ENCODE results near the gene DUSP2.

Gene DUSP2

DNA sequence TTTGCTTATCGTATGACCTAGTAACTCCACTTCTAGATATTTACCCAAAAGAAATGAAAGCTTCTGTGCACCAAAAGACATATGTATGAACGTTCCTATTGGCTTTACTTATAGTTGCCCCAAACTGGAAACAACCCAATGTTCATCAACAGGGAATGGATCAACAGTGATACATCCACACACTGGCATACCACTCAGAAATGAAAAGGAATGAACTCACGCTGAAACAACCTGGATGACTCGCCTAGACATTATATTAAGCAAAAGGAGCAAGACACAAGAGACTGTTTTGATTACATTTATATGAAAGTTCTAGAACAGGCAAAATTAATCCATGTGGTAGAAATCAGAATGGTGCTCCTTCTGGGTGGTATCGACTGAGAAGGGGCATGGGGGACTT is 47.8 kb downstream of the DUSP2 start:
- no peaks in the 10 kb centered on the region for H3K9me3 ChIP-seq (ENCODE audit: control insufficient read depth, low read length)
- H3K27me3 ChIP-seq (ENCODE audit: control insufficient read depth, insufficient read depth, low read length), result no peaks in the 10 kb centered on the region
- no peak overlapping the region for H3K4me3 ChIP-seq (ENCODE audit: low read length)
- no peak overlapping the region for H3K9ac ChIP-seq (ENCODE audit: low read length)
- peaks cover 10% of the 10 kb centered on the region for H3K4me1 ChIP-seq (ENCODE audit: control insufficient read depth, insufficient read depth, low read length)
- no peaks in the 10 kb centered on the region for H3K36me3 ChIP-seq (ENCODE audit: control insufficient read depth, insufficient read depth, low read length)

DNA sequence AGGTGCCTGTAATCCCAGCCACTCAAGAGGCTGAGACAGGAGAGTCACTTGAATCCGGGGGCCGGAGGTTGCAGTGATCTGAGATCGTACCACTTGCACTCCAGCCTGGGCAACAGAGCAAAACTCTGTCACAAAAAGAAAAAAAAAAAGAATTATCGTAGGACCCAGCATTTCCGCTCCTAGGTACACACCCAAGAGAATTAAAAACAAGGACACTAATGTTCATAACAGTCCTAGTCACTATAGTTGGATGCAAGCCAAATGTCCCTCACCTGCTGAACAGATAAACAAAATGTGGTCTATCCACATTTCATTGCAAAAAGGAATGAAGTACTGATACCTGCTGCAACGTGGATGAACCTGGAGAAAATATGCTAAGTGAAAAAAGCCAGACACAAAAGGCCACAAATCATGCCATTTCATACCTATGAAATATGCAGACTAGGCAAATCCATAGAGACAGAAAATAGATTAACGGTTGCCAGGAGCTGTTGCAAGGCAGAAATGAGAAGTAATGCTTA is 50.1 kb downstream of the DUSP2 start:
- H3K36me3 ChIP-seq (ENCODE audit: control insufficient read depth, insufficient read depth, low read length), result no peaks in the 10 kb centered on the region
- no peaks in the 10 kb centered on the region for H3K9me3 ChIP-seq (ENCODE audit: control insufficient read depth, low read length)
- no peak overlapping the region for H3K4me3 ChIP-seq (ENCODE audit: low read length)
- peaks cover 33% of the 10 kb centered on the region for H3K4me1 ChIP-seq (ENCODE audit: control insufficient read depth, insufficient read depth, low read length)
- H3K27me3 ChIP-seq (ENCODE audit: control insufficient read depth, insufficient read depth, low read length), result no peaks in the 10 kb centered on the region
- no peak overlapping the region for H3K9ac ChIP-seq (ENCODE audit: low read length)

DNA sequence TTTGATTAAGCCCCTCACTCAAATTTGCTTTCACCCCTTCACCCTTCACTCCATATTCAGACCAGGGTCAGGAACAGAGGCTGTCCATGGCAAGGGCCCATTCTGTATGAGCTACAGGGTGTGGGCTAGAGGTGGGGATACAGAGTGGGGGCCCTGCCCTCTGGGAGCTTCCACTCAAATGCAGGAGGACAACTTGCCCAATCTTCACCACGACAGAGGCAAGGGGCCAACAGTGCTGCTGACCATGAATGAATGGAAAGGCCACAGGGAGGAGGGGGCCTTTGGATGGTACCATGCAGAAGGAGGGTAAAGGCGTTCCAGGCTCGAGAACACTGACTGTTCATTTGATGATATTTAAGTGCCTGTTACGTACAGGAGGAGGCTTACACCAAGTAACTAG is 51.7 kb downstream of the DUSP2 start:
- H3K9ac ChIP-seq (ENCODE audit: low read length), result no peak overlapping the region
- no peaks in the 10 kb centered on the region for H3K9me3 ChIP-seq (ENCODE audit: control insufficient read depth, low read length)
- H3K4me3 ChIP-seq (ENCODE audit: low read length), result no peak overlapping the region
- H3K4me1 ChIP-seq (ENCODE audit: control insufficient read depth, insufficient read depth, low read length), result peaks cover 49% of the 10 kb centered on the region
- H3K36me3 ChIP-seq (ENCODE audit: control insufficient read depth, insufficient read depth, low read length), result no peaks in the 10 kb centered on the region
- no peaks in the 10 kb centered on the region for H3K27me3 ChIP-seq (ENCODE audit: control insufficient read depth, insufficient read depth, low read length)
